GM12878 (cell line): ENCODE measurements around the gene NME5. TPM values are rescaled to one million over a fixed set of nuclear protein-coding genes. Genes with fewer than 3 reads are reported as not detected.
"Not testable (repeated sequence)": the region's sequence is repeated elsewhere in the genome, so short reads cannot be mapped to it uniquely, and the experiment has no call there.

Experiments
- ATAC-seq: fragments of 200-7000 bp; cut with Tn5 transposase; 3 replicates; pipeline ENCODE4 v1.9.1; 2020; ENCODE audit warnings: mild to moderate bottlenecking, moderate library complexity
- BruUV-seq: library from RNA; stranded (reverse); fragments of 400-500 nt; replicated peaks from 2 replicates; lab custom pipeline; 2021; lab: Mats Ljungman, UMichigan
- CTCF ChIA-PET: fragments of 300-600 bp; sonication (Branson Sonifier 250); formaldehyde crosslinking; extraction: SDS; loops from one replicate; lab custom pipeline; 2021; ENCODE audit warnings: inconsistent platforms; lab: Yijun Ruan, JAX
- POLR2A ChIA-PET: fragments of 350-600 bp; formaldehyde crosslinking; extraction: SDS; loops from one replicate; lab custom pipeline; 2021; ENCODE audit warnings: inconsistent platforms; lab: Charles Lee
- RAD21 ChIA-PET: fragments of 300-600 bp; sonication (Branson Sonifier 250); formaldehyde crosslinking; loops from one replicate; lab custom pipeline; 2023; ENCODE audit warnings: antibody characterized with exemption; ENCODE audit not compliant: unreplicated experiment; lab: Charles Lee
- SMC1A ChIA-PET: fragments of 300-600 bp; sonication (Branson Sonifier 250); formaldehyde crosslinking; loops from one replicate; lab custom pipeline; 2023; ENCODE audit not compliant: unreplicated experiment, uncharacterized antibody; lab: Charles Lee
- DNase-seq: peaks from one replicate; pipeline ENCODE4 v3.0.0-alpha.2; 2011; ENCODE audit warnings: low read depth, low spot score
- FAIRE-seq: peaks from 3 replicates; lab custom pipeline; 2011; peaks lifted over from hg19 to GRCh38; lab: Jason Lieb, UNC
- H2AFZ ChIP-seq: 2 replicates; pipeline ENCODE4 v1.6.0; 2011; ENCODE audit warnings: low read depth, low read length, control low read depth; ENCODE audit not compliant: control insufficient read depth
- H3K27ac ChIP-seq: 2 replicates; pipeline ENCODE4 v1.5.1; 2011; ENCODE audit warnings: control low read depth; ENCODE audit not compliant: control insufficient read depth, insufficient read depth
- H3K27me3 ChIP-seq, 2 experiments: replicated peaks in 1 of 2; 2 replicates each; pipeline versions ENCODE4 v1.6.0 to v1.6.1; 2011; ENCODE audit warnings: low read length in 1 of 2; ENCODE audit not compliant: control insufficient read depth in 2 of 2, insufficient read depth in 2 of 2
- H3K36me3 ChIP-seq, 2 experiments: 2 replicates each; pipeline ENCODE4 v1.5.1; 2011; ENCODE audit warnings: low read length in 1 of 2; ENCODE audit not compliant: control insufficient read depth in 2 of 2, insufficient read depth in 2 of 2
- H3K4me1 ChIP-seq: 2 replicates; pipeline ENCODE4 v1.6.1; 2011; ENCODE audit warnings: mild to moderate bottlenecking, low read length, moderate library complexity, mixed read lengths; ENCODE audit not compliant: control insufficient read depth, insufficient read depth
- H3K4me2 ChIP-seq: 2 replicates; pipeline ENCODE4 v1.6.0; 2011; ENCODE audit warnings: control low read depth; ENCODE audit not compliant: control insufficient read depth, insufficient read depth
- H3K4me3 ChIP-seq: fragments of 200-600 bp; sonication (generic); 2 replicates; pipeline ENCODE4 v1.5.1; 2016
- H3K79me2 ChIP-seq: 2 replicates; pipeline ENCODE4 v1.6.0; 2011; ENCODE audit warnings: low read length; ENCODE audit not compliant: control insufficient read depth, insufficient read depth
- H3K9ac ChIP-seq: 2 replicates; pipeline ENCODE4 v1.8.0; 2011; ENCODE audit warnings: low read length, control low read depth, mixed read lengths; ENCODE audit not compliant: control insufficient read depth, insufficient read depth
- H3K9me3 ChIP-seq: replicated peaks from 3 replicates; pipeline ENCODE4 v1.5.1; 2011; ENCODE audit warnings: mild to moderate bottlenecking, low read length; ENCODE audit not compliant: control insufficient read depth, insufficient read depth
- H4K20me1 ChIP-seq: 2 replicates; pipeline ENCODE4 v1.6.0; 2011; ENCODE audit not compliant: control insufficient read depth, insufficient read depth
- CBX5 ChIP-seq: sonication (generic); IDR thresholded peaks from 2 replicates; pipeline ENCODE4 v1.6.1; 2016; ENCODE audit warnings: low read depth, moderate library complexity, mild to moderate bottlenecking, inconsistent platforms
- CEBPB ChIP-seq, 2 experiments: fragments of 150-350 bp in 1 of 2; IDR thresholded peaks; 2 replicates each; pipeline ENCODE4 v1.6.1; 2012 to 2014; ENCODE audit warnings: low read depth in 2 of 2, low read length in 2 of 2, borderline replicate concordance in 1 of 2, inconsistent platforms in 1 of 2
- JUND ChIP-seq: IDR thresholded peaks from 2 replicates; pipeline ENCODE4 v1.6.1; 2012; ENCODE audit warnings: low read depth, mild to moderate bottlenecking, low read length, improper control_type of control experiment, moderate library complexity
- MYB ChIP-seq: fragments of 150-350 bp; IDR thresholded peaks from 2 replicates; pipeline ENCODE4 v1.6.1; 2014; ENCODE audit warnings: mild to moderate bottlenecking, low read depth, low read length, borderline replicate concordance
- NFYB ChIP-seq: IDR thresholded peaks from 2 replicates; pipeline ENCODE4 v1.6.1; 2011; ENCODE audit warnings: low read depth, mild to moderate bottlenecking, low read length, improper control_type of control experiment, moderate library complexity; ENCODE audit not compliant: insufficient read depth
- PML ChIP-seq: IDR thresholded peaks from 2 replicates; pipeline ENCODE4 v1.6.1; 2012; ENCODE audit warnings: low read length, inconsistent platforms
- POLR2AphosphoS2 ChIP-seq: IDR thresholded peaks from 2 replicates; pipeline ENCODE4 v1.6.1; 2011; ENCODE audit warnings: low read depth, mild to moderate bottlenecking, low read length, improper control_type of control experiment, moderate library complexity
- RELA ChIP-seq: fragments of 450-650 bp; IDR thresholded peaks from 2 replicates; pipeline ENCODE4 v1.8.0; 2014; ENCODE audit warnings: borderline replicate concordance; ENCODE audit not compliant: partially characterized antibody
- YY1 ChIP-seq: IDR thresholded peaks from 2 replicates; pipeline ENCODE4 v1.6.1; 2011; ENCODE audit warnings: low read depth, mild to moderate bottlenecking, low read length
- ZNF217 ChIP-seq: fragments of 450-650 bp; IDR thresholded peaks from 2 replicates; pipeline ENCODE4 v1.6.1; 2017; ENCODE audit warnings: antibody characterized with exemption, mild to moderate bottlenecking
- WGBS: methylation state at CpG from one replicate; pipeline ENCODE4 v1.1.6; 2016; ENCODE audit warnings: low lambda C conversion rate; ENCODE audit not compliant: insufficient replicate concordance, insufficient coverage; ENCODE audit errors: missing lambda C conversion rate; 5-methylcytosine and 5-hydroxymethylcytosine counted together
- in situ Hi-C: fragments of 300-500 bp; cut with MboI; formaldehyde crosslinking; loops from 9 replicates; pipeline ENCODE4 v1.14.3; 2018; ENCODE audit warnings: mixed read lengths
- intact Hi-C: fragments of 100-400 bp; cut with micrococcal nuclease; formaldehyde crosslinking; loops from one replicate; pipeline ENCODE4 v1.14.2; 2022; ENCODE audit not compliant: unreplicated experiment
- polyA plus RNA-seq, 11 experiments: library from polyadenylated mRNA; depleted of rRNA in 4 of 11; unstranded in 6 of 11; stranded (reverse) in 5 of 11; fragments of >200 nt; fragmentation: Nextera tagmentation in 4 of 11; fragmentation: Illumina TruSeq in 1 of 11; extraction: Ambion mirVana in 4 of 11; extraction: Trizol in 1 of 11; gene quantifications; 1 replicate in 1 of 11; 2 replicates in 10 of 11; pipeline versions ENCODE4 v1.2.1 to v1.2.3, GENCODE V29; 2011 to 2016; ENCODE audit warnings: inconsistent platforms in 2 of 11, missing spikeins in 2 of 11, low read depth in 1 of 11
- total RNA-seq, 4 experiments: library from RNA; depleted of rRNA in 3 of 4; stranded (reverse); fragments of >200 nt in 3 of 4; fragmentation: Illumina TruSeq in 1 of 4; extraction: Trizol in 1 of 4; gene quantifications; 2 replicates each; pipeline versions ENCODE4 v1.2.1 to v1.2.3, GENCODE V29; 2013 to 2021
- TF ChIP-seq, protein P1 (sequence below): fragments of 450-650 bp; IDR thresholded peaks from 2 replicates; pipeline ENCODE4 v1.6.1; 2016; ENCODE audit warnings: mild to moderate bottlenecking, moderate library complexity, borderline replicate concordance

The NME5 gene
- total and polyA plus RNA-seq, 10 of the 15 experiments (the other 5 are each of a cell fraction or from before 2014, with no cell fraction given) = 0.22 to 0.52 TPM; not detected in 8

GRCh38 chr5:138143578-138143977 is 4.3 kb upstream of the NME5 start:
- H3K4me1 ChIP-seq, intact Hi-C loops, H3K27me3 ChIP-seq, BruUV-seq, H3K27ac ChIP-seq, FAIRE-seq, ATAC-seq, H3K9me3 ChIP-seq, DNase-seq, H3K79me2 ChIP-seq, POLR2A ChIA-PET, RAD21 ChIA-PET, H4K20me1 ChIP-seq, in situ Hi-C loops, H3K9ac ChIP-seq, H3K36me3 ChIP-seq, H3K4me3 ChIP-seq, H2AFZ ChIP-seq, H3K4me2 ChIP-seq: not testable (repeated sequence)
- TF ChIP-seq NFYB = peak; percentile 56; the same call in 1 of the 2 replicates
- 76% methylated on average over 6 of the region's 6 CpGs for WGBS
- ChIA-PET CTCF (interaction anchor here (0.8 to 2.7 kb wide), 4 partner anchors 10 to 71 kb away, joined by 3 to 9 read pairs (median 3); no protein-coding TSS in a partner anchor), SMC1A (interaction anchor here (1.0 to 1.7 kb wide), 3 partner anchors 41 to 68 kb away, joined by 3 to 4 read pairs (median 3); no protein-coding TSS in a partner anchor)

DNA sequence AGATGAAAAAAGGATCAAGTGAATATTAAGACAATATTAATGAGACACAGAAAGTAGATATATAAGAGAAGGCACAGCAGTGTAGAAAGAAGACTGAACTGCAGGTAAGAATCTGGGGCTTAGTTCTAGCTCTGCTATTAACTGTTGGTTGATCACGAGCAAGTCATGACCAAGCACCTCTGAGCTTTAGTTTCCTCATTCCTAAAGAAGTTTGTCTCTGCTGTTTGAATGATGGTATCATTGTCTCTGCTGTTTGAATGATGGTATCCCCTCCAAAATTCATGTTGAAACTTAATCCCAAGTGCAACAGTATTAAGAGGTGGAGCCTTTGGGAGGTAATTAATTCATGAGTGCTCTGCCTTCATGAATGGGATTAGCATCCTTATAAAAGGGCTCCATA is 2.5 kb upstream of the NME5 start:
- H3K9me3 ChIP-seq = no peaks in the 10 kb centered on the region
- H3K9ac ChIP-seq = no peak overlapping the region
- H3K4me2 ChIP-seq = no peak overlapping the region
- FAIRE-seq = no peak
- no peak for DNase-seq
- ChIA-PET SMC1A (no interaction called here), POLR2A (interaction anchor here (1.3 kb wide), 1 partner anchor 60 kb away, joined by 3 read pairs; no protein-coding TSS in a partner anchor), CTCF (interaction anchor here (1.5 kb wide), 1 partner anchor 9 kb away, joined by 5 read pairs; no protein-coding TSS in a partner anchor), RAD21 (no interaction called here)
- H3K27ac ChIP-seq = no peak overlapping the region
- H3K27me3 ChIP-seq = no peaks in the 10 kb centered on the region
- in situ Hi-C loops = no loop called here
- H4K20me1 ChIP-seq = no peaks in the 10 kb centered on the region
- 40% methylated on average over 1 of the region's 1 CpG for WGBS
- no TSS peak for BruUV-seq
- H2AFZ ChIP-seq = no peak overlapping the region
- no peak overlapping the region for H3K4me3 ChIP-seq
- H3K4me1 ChIP-seq = no peaks in the 10 kb centered on the region
- intact Hi-C loops = no loop called here
- ATAC-seq = no peak
- no peaks in the 10 kb centered on the region for H3K79me2 ChIP-seq
- H3K36me3 ChIP-seq = no peaks in the 10 kb centered on the region
- TF ChIP-seq YY1 = no peak
- TF ChIP-seq, protein P1, sequence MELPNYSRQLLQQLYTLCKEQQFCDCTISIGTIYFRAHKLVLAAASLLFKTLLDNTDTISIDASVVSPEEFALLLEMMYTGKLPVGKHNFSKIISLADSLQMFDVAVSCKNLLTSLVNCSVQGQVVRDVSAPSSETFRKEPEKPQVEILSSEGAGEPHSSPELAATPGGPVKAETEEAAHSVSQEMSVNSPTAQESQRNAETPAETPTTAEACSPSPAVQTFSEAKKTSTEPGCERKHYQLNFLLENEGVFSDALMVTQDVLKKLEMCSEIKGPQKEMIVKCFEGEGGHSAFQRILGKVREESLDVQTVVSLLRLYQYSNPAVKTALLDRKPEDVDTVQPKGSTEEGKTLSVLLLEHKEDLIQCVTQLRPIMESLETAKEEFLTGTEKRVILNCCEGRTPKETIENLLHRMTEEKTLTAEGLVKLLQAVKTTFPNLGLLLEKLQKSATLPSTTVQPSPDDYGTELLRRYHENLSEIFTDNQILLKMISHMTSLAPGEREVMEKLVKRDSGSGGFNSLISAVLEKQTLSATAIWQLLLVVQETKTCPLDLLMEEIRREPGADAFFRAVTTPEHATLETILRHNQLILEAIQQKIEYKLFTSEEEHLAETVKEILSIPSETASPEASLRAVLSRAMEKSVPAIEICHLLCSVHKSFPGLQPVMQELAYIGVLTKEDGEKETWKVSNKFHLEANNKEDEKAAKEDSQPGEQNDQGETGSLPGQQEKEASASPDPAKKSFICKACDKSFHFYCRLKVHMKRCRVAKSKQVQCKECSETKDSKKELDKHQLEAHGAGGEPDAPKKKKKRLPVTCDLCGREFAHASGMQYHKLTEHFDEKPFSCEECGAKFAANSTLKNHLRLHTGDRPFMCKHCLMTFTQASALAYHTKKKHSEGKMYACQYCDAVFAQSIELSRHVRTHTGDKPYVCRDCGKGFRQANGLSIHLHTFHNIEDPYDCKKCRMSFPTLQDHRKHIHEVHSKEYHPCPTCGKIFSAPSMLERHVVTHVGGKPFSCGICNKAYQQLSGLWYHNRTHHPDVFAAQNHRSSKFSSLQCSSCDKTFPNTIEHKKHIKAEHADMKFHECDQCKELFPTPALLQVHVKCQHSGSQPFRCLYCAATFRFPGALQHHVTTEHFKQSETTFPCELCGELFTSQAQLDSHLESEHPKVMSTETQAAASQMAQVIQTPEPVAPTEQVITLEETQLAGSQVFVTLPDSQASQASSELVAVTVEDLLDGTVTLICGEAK = no peak
- TF ChIP-seq PML = no peak
- no peak for TF ChIP-seq POLR2AphosphoS2
- TF ChIP-seq MYB = no peak
- TF ChIP-seq CBX5 = no peak
- TF ChIP-seq ZNF217 = no peak
- no peak for TF ChIP-seq CEBPB (IDR thresholded peaks at IDR 0.05; ENCODE audit: borderline replicate concordance in 1 of 2, low read depth in 2 of 2, low read length in 2 of 2)
- no peak for TF ChIP-seq JUND
- no peak for TF ChIP-seq RELA
